CD14-positive monocyte (primary cell): ENCODE data around the gene GYPA. TPM values are rescaled to one million over a fixed set of nuclear protein-coding genes. Genes with fewer than 3 reads are reported as not detected.

Source experiments
- DNase-seq, 3 donors: peaks; one replicate each; pipeline ENCODE4 v3.0.0-alpha.2; 2011 to 2022
- H2AFZ ChIP-seq: 2 replicates; pipeline ENCODE4 v1.6.0; 2012; ENCODE audit warnings: mild to moderate bottlenecking, low read depth, low read length, inconsistent platforms; ENCODE audit not compliant: insufficient read depth, poor library complexity, severe bottlenecking
- H3K27ac ChIP-seq, 2 donors: 1 replicate in 1 of 2; 2 replicates in 1 of 2; pipeline ENCODE4 v1.5.1; 2012 to 2013; ENCODE audit warnings: low read length in 2 of 2, control low read depth in 1 of 2, inconsistent platforms in 1 of 2, low read depth in 1 of 2, mild to moderate bottlenecking in 1 of 2
- H3K27me3 ChIP-seq, 2 donors: one replicate each; pipeline versions ENCODE4 v1.6.0 to v1.6.1; 2011 to 2013; ENCODE audit warnings: low read length in 2 of 2; ENCODE audit not compliant: control insufficient read depth in 2 of 2, insufficient read depth in 2 of 2
- H3K36me3 ChIP-seq, 2 donors: replicated peaks in 1 of 2; 1 replicate in 1 of 2; 2 replicates in 1 of 2; pipeline versions ENCODE4 v1.5.1 to v1.6.1; 2012 to 2013; ENCODE audit warnings: low read length in 2 of 2, control low read depth in 1 of 2, inconsistent platforms in 1 of 2, mild to moderate bottlenecking in 1 of 2; ENCODE audit not compliant: insufficient read depth in 2 of 2, control insufficient read depth in 1 of 2
- H3K4me1 ChIP-seq, 2 donors: 1 replicate in 1 of 2; 2 replicates in 1 of 2; pipeline versions ENCODE4 v1.5.1 to v1.6.1; 2012 to 2013; ENCODE audit warnings: low read length in 2 of 2, control low read depth in 1 of 2, inconsistent platforms in 1 of 2, mild to moderate bottlenecking in 1 of 2, moderate library complexity in 1 of 2; ENCODE audit not compliant: insufficient read depth in 2 of 2, control insufficient read depth in 1 of 2
- H3K4me2 ChIP-seq: replicated peaks from 2 replicates; pipeline ENCODE3; 2012; ENCODE audit warnings: low read length, moderate library complexity, mild to moderate bottlenecking; ENCODE audit not compliant: poor library complexity, severe bottlenecking; ENCODE audit errors: extremely low read depth
- H3K4me3 ChIP-seq, 3 experiments: fragments of 200-600 bp in 1 of 3; sonication (generic) in 1 of 3; replicated peaks in 1 of 3; 1 replicate in 2 of 3; 2 replicates in 1 of 3; pipeline ENCODE4 v1.5.1; 2011 to 2013; ENCODE audit warnings: low read length in 3 of 3, mild to moderate bottlenecking in 3 of 3, control low read depth in 2 of 3, low read depth in 2 of 3, inconsistent platforms in 1 of 3, moderate library complexity in 1 of 3
- H3K79me2 ChIP-seq: 2 replicates; pipeline ENCODE4 v1.6.0; 2012; ENCODE audit warnings: mild to moderate bottlenecking, control low read depth, inconsistent platforms, low read length, moderate library complexity; ENCODE audit not compliant: insufficient read depth
- H3K9ac ChIP-seq: 2 replicates; pipeline ENCODE4 v1.6.0; 2017; ENCODE audit warnings: low read length, mild to moderate bottlenecking; ENCODE audit not compliant: insufficient read depth, poor library complexity, severe bottlenecking
- H3K9me3 ChIP-seq, 2 donors: replicated peaks in 1 of 2; 1 replicate in 1 of 2; 2 replicates in 1 of 2; pipeline versions ENCODE4 v1.5.1 to v1.6.1; 2012 to 2013; ENCODE audit warnings: low read length in 2 of 2, control low read depth in 1 of 2; ENCODE audit not compliant: control insufficient read depth in 1 of 2, insufficient read depth in 1 of 2
- H4K20me1 ChIP-seq: 2 replicates; pipeline ENCODE4 v1.6.0; 2012; ENCODE audit warnings: mild to moderate bottlenecking, low read length, control low read depth, moderate library complexity; ENCODE audit not compliant: insufficient read depth
- H3K27ac Mint-ChIP-seq, 7 donors: one replicate each; pipeline ENCODE4 v1.8.0; 2020; ENCODE audit warnings: mild to moderate bottlenecking in 7 of 7, mixed read lengths in 7 of 7, moderate library complexity in 6 of 7, inconsistent platforms in 2 of 7
- H3K27me3 Mint-ChIP-seq, 3 donors: one replicate each; pipeline ENCODE4 v1.8.0; 2021 to 2022; ENCODE audit warnings: low read depth in 3 of 3, mild to moderate bottlenecking in 3 of 3, mixed read lengths in 3 of 3, moderate library complexity in 3 of 3, inconsistent platforms in 1 of 3
- H3K36me3 Mint-ChIP-seq, 2 donors: one replicate each; pipeline ENCODE4 v1.8.0; 2020; ENCODE audit warnings: mixed read lengths in 2 of 2, inconsistent platforms in 1 of 2, mild to moderate bottlenecking in 1 of 2
- H3K4me1 Mint-ChIP-seq: one replicate; pipeline ENCODE4 v1.8.0; 2020; ENCODE audit warnings: mild to moderate bottlenecking, mixed read lengths
- H3K4me3 Mint-ChIP-seq, 2 donors: one replicate each; pipeline ENCODE4 v1.8.0; 2020; ENCODE audit warnings: mild to moderate bottlenecking in 2 of 2, mixed read lengths in 2 of 2, moderate library complexity in 1 of 2
- H3K9me3 Mint-ChIP-seq, 7 donors: one replicate each; pipeline ENCODE4 v1.8.0; 2020 to 2022; ENCODE audit warnings: mixed read lengths in 7 of 7, mild to moderate bottlenecking in 6 of 7, moderate library complexity in 6 of 7, inconsistent platforms in 2 of 7
- WGBS: methylation state at CpG from one replicate; pipeline ENCODE4 v1.1.5; 2013; ENCODE audit warnings: missing lambda C conversion rate; ENCODE audit not compliant: insufficient coverage; 5-methylcytosine and 5-hydroxymethylcytosine counted together
- intact Hi-C, 2 donors: fragments of 100-400 bp; cut with micrococcal nuclease; formaldehyde crosslinking; loops; one replicate each; pipeline versions ENCODE4 v1.15.0 to v1.15.1; 2023
- polyA plus RNA-seq, 3 donors: library from polyadenylated mRNA; depleted of rRNA in 1 of 3; unstranded in 2 of 3; stranded (reverse) in 1 of 3; fragments of 300-500 nt in 2 of 3; fragments of >200 nt in 1 of 3; fragmentation: Illumina TruSeq in 2 of 3; gene quantifications; 1 replicate in 2 of 3; 2 replicates in 1 of 3; pipeline ENCODE4 v1.2.3, GENCODE V29; 2012 to 2021
- TF ChIP-seq, protein P1 (sequence below): fragments of 200-600 bp; IDR thresholded peaks from one replicate; pipeline ENCODE4 v1.8.0; 2022; ENCODE audit warnings: antibody characterized with exemption, mild to moderate bottlenecking

GYPA gene
- polyA plus RNA-seq, 3 donors: not detected

DNA sequence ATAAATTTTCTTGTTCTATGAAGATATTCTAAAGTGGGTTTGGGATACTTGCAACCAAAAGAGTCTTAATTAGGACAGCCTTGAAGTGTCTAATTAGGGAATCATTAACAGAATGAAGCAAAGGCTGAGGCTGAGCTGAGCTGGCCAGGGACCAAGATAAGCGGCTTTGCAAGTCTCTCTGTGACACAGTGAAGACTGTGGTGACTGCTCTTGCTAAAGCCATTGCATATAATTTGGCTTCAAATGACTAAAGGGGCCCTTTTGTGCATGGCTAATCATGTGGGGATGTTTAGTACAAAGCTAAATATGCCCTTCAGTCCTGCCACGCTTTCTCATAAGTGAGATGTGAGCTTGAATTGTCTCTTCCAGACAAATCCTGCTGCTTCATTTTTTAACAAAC is 31.2 kb upstream of the GYPA start:
- no peak overlapping the region for H3K27ac ChIP-seq
- H3K9me3 Mint-ChIP-seq: no peaks in the 10 kb centered on the region
- DNase-seq: no peak
- H3K27me3 ChIP-seq: no peaks in the 10 kb centered on the region
- H3K36me3 Mint-ChIP-seq: no peaks in the 10 kb centered on the region
- peaks cover 0 to 2% (median 2%) of the 10 kb centered on the region in 3 donors for H3K27me3 Mint-ChIP-seq
- TF ChIP-seq, protein P1, sequence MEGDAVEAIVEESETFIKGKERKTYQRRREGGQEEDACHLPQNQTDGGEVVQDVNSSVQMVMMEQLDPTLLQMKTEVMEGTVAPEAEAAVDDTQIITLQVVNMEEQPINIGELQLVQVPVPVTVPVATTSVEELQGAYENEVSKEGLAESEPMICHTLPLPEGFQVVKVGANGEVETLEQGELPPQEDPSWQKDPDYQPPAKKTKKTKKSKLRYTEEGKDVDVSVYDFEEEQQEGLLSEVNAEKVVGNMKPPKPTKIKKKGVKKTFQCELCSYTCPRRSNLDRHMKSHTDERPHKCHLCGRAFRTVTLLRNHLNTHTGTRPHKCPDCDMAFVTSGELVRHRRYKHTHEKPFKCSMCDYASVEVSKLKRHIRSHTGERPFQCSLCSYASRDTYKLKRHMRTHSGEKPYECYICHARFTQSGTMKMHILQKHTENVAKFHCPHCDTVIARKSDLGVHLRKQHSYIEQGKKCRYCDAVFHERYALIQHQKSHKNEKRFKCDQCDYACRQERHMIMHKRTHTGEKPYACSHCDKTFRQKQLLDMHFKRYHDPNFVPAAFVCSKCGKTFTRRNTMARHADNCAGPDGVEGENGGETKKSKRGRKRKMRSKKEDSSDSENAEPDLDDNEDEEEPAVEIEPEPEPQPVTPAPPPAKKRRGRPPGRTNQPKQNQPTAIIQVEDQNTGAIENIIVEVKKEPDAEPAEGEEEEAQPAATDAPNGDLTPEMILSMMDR: no peak
- intact Hi-C loops: loop anchor here in 1 of 2 donors (10.0 kb wide), 1 partner anchor 883 kb away; no protein-coding TSS in a partner anchor
- H3K4me3 ChIP-seq: no peak overlapping the region
- no peak overlapping the region for H3K4me2 ChIP-seq
- H4K20me1 ChIP-seq: no peaks in the 10 kb centered on the region
- no peak overlapping the region for H3K9ac ChIP-seq
- H3K27ac Mint-ChIP-seq: no peak overlapping the region
- H2AFZ ChIP-seq: no peak overlapping the region
- H3K36me3 ChIP-seq: no peaks in the 10 kb centered on the region
- H3K4me3 Mint-ChIP-seq: no peak overlapping the region
- 100% methylated on average over 1 of the region's 2 CpGs for WGBS
- H3K9me3 ChIP-seq: no peaks in the 10 kb centered on the region
- no peaks in the 10 kb centered on the region for H3K4me1 ChIP-seq
- no peaks in the 10 kb centered on the region for H3K79me2 ChIP-seq
- no peaks in the 10 kb centered on the region for H3K4me1 Mint-ChIP-seq

DNA sequence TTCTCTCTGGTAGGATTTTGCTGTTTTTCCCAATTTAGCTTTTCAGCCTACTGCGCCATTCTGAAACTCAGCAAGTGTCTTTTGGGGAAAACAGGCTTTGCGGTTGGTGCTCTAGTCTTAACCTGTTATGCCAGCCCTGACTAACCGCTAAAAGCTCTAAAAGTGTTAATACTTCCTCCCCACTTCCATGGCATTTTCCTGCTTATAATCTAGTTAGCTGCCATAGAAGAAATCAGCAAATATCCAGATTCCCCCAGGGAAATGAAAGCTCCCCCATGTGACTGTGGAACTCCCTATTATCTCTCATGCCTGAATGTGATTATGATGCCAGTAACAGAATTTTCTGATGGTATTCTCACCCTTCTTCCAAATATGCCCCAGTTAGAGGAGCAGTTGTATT is 28.7 kb upstream of the GYPA start:
- Mint-ChIP-seq H3K27ac (no peak overlapping the region), H3K36me3 (no peaks in the 10 kb centered on the region), H3K4me3 (no peak overlapping the region), H3K27me3 (peaks cover 0 to 2% (median 2%) of the 10 kb centered on the region in 3 donors), H3K4me1 (no peaks in the 10 kb centered on the region), H3K9me3 (peaks cover 0 to 2% (median 0%) of the 10 kb centered on the region in 7 donors)
- intact Hi-C loops: no loop called here
- Histone ChIP-seq H4K20me1 (no peaks in the 10 kb centered on the region), H3K9ac (no peak overlapping the region), H3K4me3 (no peak overlapping the region), H2AFZ (no peak overlapping the region), H3K4me1 (no peaks in the 10 kb centered on the region), H3K27ac (no peak overlapping the region), H3K36me3 (no peaks in the 10 kb centered on the region), H3K27me3 (no peaks in the 10 kb centered on the region), H3K79me2 (no peaks in the 10 kb centered on the region), H3K9me3 (peaks cover 0 to 4% of the 10 kb centered on the region in 2 donors), H3K4me2 (no peak overlapping the region)
- WGBS: 95% methylated on average over 3 of the region's 3 CpGs
- no peak for DNase-seq
- TF ChIP-seq, protein P1: no peak
